ENCODE results near the gene GPHA2. TPM values are rescaled to one million over a fixed set of nuclear protein-coding genes. Genes with fewer than 3 reads are reported as not detected.

Gene GPHA2
- polyA plus RNA-seq, 1 of the 3 experiments (the other 2 are of a cell fraction) = not detected

GRCh38 chr11:64923944-64924909 is 11.5 kb downstream of the GPHA2 start, which contains the start of gene PPP2R5B (continued):
- TF ChIP-seq YY1 (IDR thresholded peaks at IDR 0.05; ENCODE audit: low read depth) (peak; percentile 43; the same call in 1 of the 2 replicates), NRF1 (IDR thresholded peaks at IDR 0.05; ENCODE audit: low read depth, low read length) (peak; percentile 29; the same call in 1 of the 2 replicates), ELF1 (IDR thresholded peaks at IDR 0.05) (peak; percentile 84), PBX3 (IDR thresholded peaks at IDR 0.05) (peak; percentile 52), EZH2phosphoT487 (IDR thresholded peaks at IDR 0.05; ENCODE audit: borderline replicate concordance, low read depth) (no peak), EP300 (IDR thresholded peaks at IDR 0.05; ENCODE audit: borderline replicate concordance in 1 of 2, low read depth in 1 of 2, low read length in 1 of 2) (no peak), IRF3 (IDR thresholded peaks at IDR 0.05; ENCODE audit: low read depth, low read length) (no peak), JUND (IDR thresholded peaks at IDR 0.05) (peak; percentile 89), SIN3A (IDR thresholded peaks at IDR 0.05; ENCODE audit: borderline replicate concordance, low read depth, low read length) (peak; percentile 96), TAF1 (IDR thresholded peaks at IDR 0.05; ENCODE audit: borderline replicate concordance, low read depth, low read length) (peak; percentile 62; the same call in 1 of the 2 replicates), RFX5 (IDR thresholded peaks at IDR 0.05; ENCODE audit: low read length) (no peak)

- Histone ChIP-seq H2AFZ (ENCODE audit: low read depth) (no peak overlapping the region; the same call in 1 of the 2 replicates), H3K4me2 (no peak overlapping the region), H3F3A (replicated peaks; ENCODE audit: insufficient read depth) (no peaks in the 10 kb centered on the region), H3K4me3 (ENCODE audit: low read depth in 2 of 2, low read length in 1 of 2) (peak overlapping the region; percentile 29 to 67; a peak in 1 of 4 replicates), H3K9me2 (no peaks in the 10 kb centered on the region), H3K36me3 (replicated peaks in 1 of 2; ENCODE audit: control insufficient read depth in 1 of 2, insufficient read depth in 2 of 2, low read length in 1 of 2) (peaks cover 0 to 10% of the 10 kb centered on the region in 2 experiments), H3K4me1 (ENCODE audit: control insufficient read depth in 1 of 2, insufficient read depth in 2 of 2, low read depth in 1 of 2, low read length in 1 of 2) (peaks cover 1 to 22% of the 10 kb centered on the region in 2 experiments; a peak in 2 of 4 replicates), H3K9me3 (no peaks in the 10 kb centered on the region), H4K20me1 (ENCODE audit: insufficient read depth) (no peaks in the 10 kb centered on the region), H3K27ac (ENCODE audit: low read depth in 2 of 2, low read length in 1 of 2) (peak overlapping the region in 1 of 2 experiments; percentile 95; a peak in 1 of 4 replicates), H3K27me3 (ENCODE audit: insufficient read depth) (no peaks in the 10 kb centered on the region), H3K79me2 (ENCODE audit: insufficient read depth) (peaks cover 13% of the 10 kb centered on the region; the same call in 1 of the 2 replicates), H3K9ac (no peak overlapping the region)
- CTCF ChIA-PET = interaction anchor here (1.2 to 2.0 kb wide), 4 partner anchors 30 to 187 kb away, joined by 4 to 14 read pairs (median 6); partner anchors contain the start of gene ARL2
- no peak for TF ChIP-seq FOXM1 (IDR thresholded peaks at IDR 0.05; ENCODE audit: low read depth)
- TF ChIP-seq CTCF (IDR thresholded peaks at IDR 0.05) = no peak
- no peak for TF ChIP-seq MXI1 (IDR thresholded peaks at IDR 0.05; ENCODE audit: low read depth, low read length)
- no peak for TF ChIP-seq TCF12 (IDR thresholded peaks at IDR 0.05)
- POLR2A ChIA-PET = interaction anchor here (1.7 kb wide), 1 partner anchor 189 kb away, joined by 3 read pairs; the partner anchor contains the start of gene TM7SF2
- DNase-seq = no peak
- 93% methylated on average over 6 of the region's 11 CpGs for WGBS (ENCODE audit: low lambda C conversion rate)
Observed at GRCh38 chr11:64923151-64923661, 12.5 kb downstream of the GPHA2 start.
